MM.1S (cell line): ENCODE data around the gene ERC2.

Source experiments
- DNase-seq: peaks from one replicate; pipeline ENCODE4 v3.0.0-alpha.2; 2015
- H2AFZ ChIP-seq: fragments of 300-600 bp; sonication (generic); 2 replicates; pipeline ENCODE4 v1.6.0; 2016; ENCODE audit warnings: antibody characterized with exemption, low read length
- H3F3A ChIP-seq: fragments of 300-600 bp; sonication (generic); 2 replicates; pipeline ENCODE4 v1.6.1; 2016; ENCODE audit warnings: mild to moderate bottlenecking, antibody characterized with exemption, low read length, moderate library complexity, mixed read lengths; ENCODE audit not compliant: insufficient read depth
- H3K27ac ChIP-seq: fragments of 300-600 bp; sonication (generic); 2 replicates; pipeline ENCODE4 v1.5.1; 2016; ENCODE audit warnings: mild to moderate bottlenecking, low read length
- H3K27me3 ChIP-seq: fragments of 300-600 bp; sonication (generic); replicated peaks from 2 replicates; pipeline ENCODE4 v1.6.0; 2016; ENCODE audit warnings: low read length; ENCODE audit not compliant: insufficient read depth
- H3K36me3 ChIP-seq: fragments of 300-600 bp; sonication (generic); replicated peaks from 2 replicates; pipeline ENCODE4 v1.6.1; 2016; ENCODE audit warnings: mild to moderate bottlenecking, low read length, mixed read lengths; ENCODE audit not compliant: insufficient read depth
- H3K4me1 ChIP-seq: fragments of 300-600 bp; sonication (generic); 2 replicates; pipeline ENCODE4 v1.6.1; 2016; ENCODE audit warnings: low read length, mixed read lengths
- H3K4me2 ChIP-seq: fragments of 300-600 bp; sonication (generic); 2 replicates; pipeline ENCODE4 v1.6.0; 2016; ENCODE audit warnings: low read depth, low read length
- H3K4me3 ChIP-seq: fragments of 300-600 bp; sonication (generic); 2 replicates; pipeline ENCODE4 v1.5.1; 2016; ENCODE audit warnings: low read length, mixed read lengths
- H3K79me2 ChIP-seq: fragments of 300-600 bp; sonication (generic); 2 replicates; pipeline ENCODE4 v1.6.1; 2016; ENCODE audit warnings: mixed run types, low read length, mixed read lengths
- H3K9ac ChIP-seq: fragments of 300-600 bp; sonication (generic); 2 replicates; pipeline ENCODE4 v1.6.1; 2016; ENCODE audit warnings: low read length, mixed read lengths
- H3K9me2 ChIP-seq: fragments of 300-600 bp; sonication (generic); replicated peaks from 2 replicates; pipeline ENCODE4 v1.6.1; 2016; ENCODE audit warnings: mild to moderate bottlenecking, low read length, mixed read lengths; ENCODE audit not compliant: insufficient read depth
- H3K9me3 ChIP-seq: fragments of 300-600 bp; sonication (generic); replicated peaks from 2 replicates; pipeline ENCODE4 v1.6.1; 2016; ENCODE audit warnings: mild to moderate bottlenecking, low read length, mixed read lengths; ENCODE audit not compliant: insufficient read depth
- H4K20me1 ChIP-seq: fragments of 300-600 bp; sonication (generic); 2 replicates; pipeline ENCODE4 v1.6.1; 2016; ENCODE audit warnings: mild to moderate bottlenecking, low read length, moderate library complexity, mixed read lengths; ENCODE audit not compliant: insufficient read depth
- EZH2 ChIP-seq: fragments of 300-600 bp; sonication (generic); optimal IDR thresholded peaks from 2 replicates; pipeline ENCODE3; 2017; ENCODE audit warnings: low read depth, mild to moderate bottlenecking, antibody characterized with exemption, low read length, mixed read lengths
- EZH2phosphoT487 ChIP-seq: fragments of 300-600 bp; sonication (generic); IDR thresholded peaks from 2 replicates; pipeline ENCODE4 v1.6.1; 2018; ENCODE audit warnings: antibody characterized with exemption, low read length
- TF ChIP-seq, protein P1 (sequence below): fragments of 300-600 bp; sonication (generic); IDR thresholded peaks from 2 replicates; pipeline ENCODE4 v1.5.1; 2016; ENCODE audit warnings: antibody characterized with exemption, low read length, mixed read lengths

Gene ERC2

DNA sequence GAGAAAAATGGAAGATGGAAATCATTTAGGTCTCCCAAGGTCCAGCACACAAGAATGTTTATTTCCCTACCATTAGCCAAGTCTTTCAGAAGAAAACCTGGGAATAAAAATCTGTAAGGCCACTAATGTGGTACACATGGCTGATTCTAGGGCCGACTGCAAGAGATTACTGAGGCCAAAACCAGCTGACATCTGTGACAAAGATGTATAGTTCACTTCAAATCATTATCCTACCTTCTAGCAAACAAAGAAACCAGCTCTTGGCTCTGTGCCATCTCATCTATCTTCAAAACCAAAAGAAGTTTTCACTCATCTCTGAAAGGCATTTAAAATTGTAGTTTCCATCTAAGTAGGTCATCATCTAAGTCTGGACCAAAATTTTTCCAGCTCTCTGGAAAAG lies 43.9 kb downstream of the ERC2 start:
- H3K4me1 ChIP-seq: peaks cover 24% of the 10 kb centered on the region
- DNase-seq: peak; percentile 58
- no peak for TF ChIP-seq EZH2
- no peaks in the 10 kb centered on the region; the same call in 1 of the 2 replicates for H3F3A ChIP-seq
- H3K4me3 ChIP-seq: no peak overlapping the region
- H3K36me3 ChIP-seq: no peaks in the 10 kb centered on the region
- H4K20me1 ChIP-seq: no peaks in the 10 kb centered on the region
- no peaks in the 10 kb centered on the region for H3K27me3 ChIP-seq
- no peaks in the 10 kb centered on the region for H3K9me2 ChIP-seq
- H3K9me3 ChIP-seq: no peaks in the 10 kb centered on the region
- no peaks in the 10 kb centered on the region for H3K79me2 ChIP-seq
- H2AFZ ChIP-seq: no peak overlapping the region
- H3K9ac ChIP-seq: no peak overlapping the region
- H3K27ac ChIP-seq: peak overlapping the region; percentile 40; the same call in 1 of the 2 replicates
- peak overlapping the region; percentile 43; the same call in 1 of the 2 replicates for H3K4me2 ChIP-seq

DNA sequence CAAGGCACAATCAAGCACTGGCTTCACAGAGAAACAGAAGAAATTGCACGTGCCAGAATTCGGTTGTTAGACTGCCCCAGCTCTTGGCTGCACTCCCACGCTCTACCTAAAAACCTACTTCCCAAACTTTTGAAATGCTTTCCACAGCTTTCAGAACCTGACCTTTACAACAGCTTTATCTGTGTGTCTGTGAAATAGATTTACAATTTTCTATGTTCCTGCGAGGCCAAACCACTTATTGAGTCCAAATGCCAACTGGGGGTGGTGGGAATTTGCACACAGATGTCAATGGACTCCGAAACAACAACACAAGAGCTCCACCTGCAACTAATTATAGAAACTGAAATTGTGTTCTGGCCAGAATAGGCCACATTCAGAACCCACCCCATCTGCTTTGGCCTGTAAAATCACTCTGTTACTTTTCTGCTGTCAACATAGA lies 44.6 kb downstream of the ERC2 start:
- H3K36me3 ChIP-seq: no peaks in the 10 kb centered on the region
- H3K4me3 ChIP-seq: no peak overlapping the region
- H3K4me1 ChIP-seq: peaks cover 24% of the 10 kb centered on the region
- H3K27me3 ChIP-seq: no peaks in the 10 kb centered on the region
- no peaks in the 10 kb centered on the region for H3K79me2 ChIP-seq
- H3K9me2 ChIP-seq: no peaks in the 10 kb centered on the region
- no peak overlapping the region for H3K9ac ChIP-seq
- no peaks in the 10 kb centered on the region for H4K20me1 ChIP-seq
- no peak for TF ChIP-seq EZH2phosphoT487
- TF ChIP-seq EZH2: no peak
- TF ChIP-seq, protein P1, sequence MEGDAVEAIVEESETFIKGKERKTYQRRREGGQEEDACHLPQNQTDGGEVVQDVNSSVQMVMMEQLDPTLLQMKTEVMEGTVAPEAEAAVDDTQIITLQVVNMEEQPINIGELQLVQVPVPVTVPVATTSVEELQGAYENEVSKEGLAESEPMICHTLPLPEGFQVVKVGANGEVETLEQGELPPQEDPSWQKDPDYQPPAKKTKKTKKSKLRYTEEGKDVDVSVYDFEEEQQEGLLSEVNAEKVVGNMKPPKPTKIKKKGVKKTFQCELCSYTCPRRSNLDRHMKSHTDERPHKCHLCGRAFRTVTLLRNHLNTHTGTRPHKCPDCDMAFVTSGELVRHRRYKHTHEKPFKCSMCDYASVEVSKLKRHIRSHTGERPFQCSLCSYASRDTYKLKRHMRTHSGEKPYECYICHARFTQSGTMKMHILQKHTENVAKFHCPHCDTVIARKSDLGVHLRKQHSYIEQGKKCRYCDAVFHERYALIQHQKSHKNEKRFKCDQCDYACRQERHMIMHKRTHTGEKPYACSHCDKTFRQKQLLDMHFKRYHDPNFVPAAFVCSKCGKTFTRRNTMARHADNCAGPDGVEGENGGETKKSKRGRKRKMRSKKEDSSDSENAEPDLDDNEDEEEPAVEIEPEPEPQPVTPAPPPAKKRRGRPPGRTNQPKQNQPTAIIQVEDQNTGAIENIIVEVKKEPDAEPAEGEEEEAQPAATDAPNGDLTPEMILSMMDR: no peak
- no peak overlapping the region; the same call in 1 of the 2 replicates for H2AFZ ChIP-seq
- H3F3A ChIP-seq: no peaks in the 10 kb centered on the region; the same call in 1 of the 2 replicates
- peak; percentile 39 for DNase-seq
- H3K27ac ChIP-seq: peak overlapping the region; percentile 40; the same call in 1 of the 2 replicates
- no peaks in the 10 kb centered on the region for H3K9me3 ChIP-seq
- H3K4me2 ChIP-seq: peak overlapping the region; percentile 43

DNA sequence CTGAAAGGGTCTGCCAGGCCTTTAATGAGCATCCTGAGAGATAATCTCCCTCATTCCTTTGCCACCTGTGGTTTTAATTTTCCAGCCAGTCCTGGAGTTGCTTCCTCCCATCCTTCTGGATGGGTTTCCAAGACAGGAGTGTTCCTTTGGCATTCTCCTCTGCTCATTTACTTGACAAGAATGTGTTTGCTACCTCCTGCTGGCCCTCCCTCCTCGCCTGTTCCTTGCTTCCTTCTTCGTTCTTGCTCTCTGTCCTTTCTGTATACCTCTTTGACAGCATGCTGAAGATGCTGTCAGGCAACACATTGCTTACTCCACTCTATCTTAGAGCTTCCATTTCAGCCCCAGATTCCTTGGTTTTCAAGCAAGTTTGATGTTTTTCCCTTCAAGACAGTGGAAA lies 46.0 kb downstream of the ERC2 start:
- TF ChIP-seq EZH2 (no peak), EZH2phosphoT487 (no peak)
- TF ChIP-seq, protein P1: no peak
- H3K9me2 ChIP-seq: no peaks in the 10 kb centered on the region
- no peaks in the 10 kb centered on the region for H3K9me3 ChIP-seq
- no peaks in the 10 kb centered on the region for H3K79me2 ChIP-seq
- no peak overlapping the region for H3K4me2 ChIP-seq
- H3K36me3 ChIP-seq: no peaks in the 10 kb centered on the region
- peaks cover 24% of the 10 kb centered on the region for H3K4me1 ChIP-seq
- no peaks in the 10 kb centered on the region for H3K27me3 ChIP-seq
- H2AFZ ChIP-seq: no peak overlapping the region
- DNase-seq: no peak
- H3F3A ChIP-seq: no peaks in the 10 kb centered on the region; the same call in 1 of the 2 replicates
- H3K4me3 ChIP-seq: no peak overlapping the region
- H4K20me1 ChIP-seq: no peaks in the 10 kb centered on the region
- H3K27ac ChIP-seq: no peak overlapping the region
- H3K9ac ChIP-seq: no peak overlapping the region

DNA sequence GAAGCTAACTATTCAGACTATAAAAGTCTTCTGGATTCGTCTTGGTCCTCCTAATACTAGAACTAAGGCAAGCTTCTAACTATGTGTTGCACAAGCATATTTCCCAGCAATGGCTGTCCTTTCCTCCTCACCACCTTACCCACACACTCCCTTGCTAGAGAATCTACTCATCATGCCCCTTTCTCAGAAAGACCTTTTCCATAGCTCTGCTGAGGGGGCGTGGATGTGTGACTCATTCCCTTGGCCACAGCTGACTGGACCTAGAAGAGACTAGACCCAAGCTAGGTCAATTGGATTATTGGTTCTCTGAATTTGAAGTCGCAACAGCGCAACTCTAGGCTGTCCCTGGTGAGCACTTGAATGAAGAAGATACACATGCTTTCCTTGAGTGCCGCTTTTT lies 47.1 kb downstream of the ERC2 start:
- Histone ChIP-seq H3K9me3 (no peaks in the 10 kb centered on the region), H3K27ac (no peak overlapping the region), H3F3A (no peaks in the 10 kb centered on the region; the same call in 1 of the 2 replicates), H3K4me2 (no peak overlapping the region), H3K79me2 (no peaks in the 10 kb centered on the region), H4K20me1 (no peaks in the 10 kb centered on the region), H3K4me3 (no peak overlapping the region), H3K36me3 (no peaks in the 10 kb centered on the region), H2AFZ (no peak overlapping the region), H3K27me3 (no peaks in the 10 kb centered on the region), H3K9me2 (no peaks in the 10 kb centered on the region), H3K9ac (no peak overlapping the region), H3K4me1 (peaks cover 24% of the 10 kb centered on the region)
- no peak for TF ChIP-seq EZH2phosphoT487
- TF ChIP-seq, protein P1: no peak
- TF ChIP-seq EZH2: no peak
- no peak for DNase-seq
